HG02759 (cell line): Measurements from ENCODE around the gene LPCAT3.
A peak's percentile ranks its signal among the peaks of the same experiment; 100 is the strongest.

ENCODE experiments used
- ATAC-seq: cut with Tn5 transposase; IDR thresholded peaks from one replicate; pipeline ENCODE4 v1.9.1; 2021; ENCODE audit warnings: mild to moderate bottlenecking, moderate library complexity; ENCODE audit not compliant: unreplicated experiment

LPCAT3 gene

GRCh38 chr12:6941267-6941666 is 77.0 kb downstream of the LPCAT3 start:
- ATAC-seq = no peak

- ATAC-seq = no peak
These were observed 79.1 kb downstream of the LPCAT3 start for GRCh38 chr12:6939191-6939540.

GRCh38 chr12:6938353-6939190 is 79.7 kb downstream of the LPCAT3 start:
- no peak for ATAC-seq

- peak; percentile 92 for ATAC-seq
These were observed 80.6 kb downstream of the LPCAT3 start for GRCh38 chr12:6937481-6938352.

- ATAC-seq = peak; percentile 7
These were observed 81.4 kb downstream of the LPCAT3 start for GRCh38 chr12:6936636-6937480.

GRCh38 chr12:6936194-6936635 is 82.1 kb downstream of the LPCAT3 start:
- ATAC-seq = no peak

- no peak for ATAC-seq
These were observed 82.7 kb downstream of the LPCAT3 start for GRCh38 chr12:6935371-6936193.

- ATAC-seq = no peak
These were observed 84.2 kb downstream of the LPCAT3 start for GRCh38 chr12:6934110-6934509.

- ATAC-seq = no peak
These were observed 85.5 kb downstream of the LPCAT3 start for GRCh38 chr12:6932766-6933165.

GRCh38 chr12:6929466-6930452 is 88.5 kb downstream of the LPCAT3 start:
- no peak for ATAC-seq

GRCh38 chr12:6928703-6929407 is 89.4 kb downstream of the LPCAT3 start:
- ATAC-seq = no peak

GRCh38 chr12:6928022-6928702 is 90.1 kb downstream of the LPCAT3 start:
- ATAC-seq = no peak

GRCh38 chr12:6927379-6928021 is 90.8 kb downstream of the LPCAT3 start, which contains the start of gene ATN1:
ATN1 (plus strand) TSS chr12:6927959; CDS start chr12:6934002, 6,043 bp downstream.
- ATAC-seq = no peak
